ENCODE measurements around the gene TRIO. TPM values are rescaled to one million over a fixed set of nuclear protein-coding genes. Genes with fewer than 3 reads are reported as not detected.

The TRIO gene
- total and polyA plus RNA-seq, 2 of the 8 experiments (the other 6 are each of a cell fraction or from before 2014, with no cell fraction given), result 35.1 to 69.1 TPM

DNA sequence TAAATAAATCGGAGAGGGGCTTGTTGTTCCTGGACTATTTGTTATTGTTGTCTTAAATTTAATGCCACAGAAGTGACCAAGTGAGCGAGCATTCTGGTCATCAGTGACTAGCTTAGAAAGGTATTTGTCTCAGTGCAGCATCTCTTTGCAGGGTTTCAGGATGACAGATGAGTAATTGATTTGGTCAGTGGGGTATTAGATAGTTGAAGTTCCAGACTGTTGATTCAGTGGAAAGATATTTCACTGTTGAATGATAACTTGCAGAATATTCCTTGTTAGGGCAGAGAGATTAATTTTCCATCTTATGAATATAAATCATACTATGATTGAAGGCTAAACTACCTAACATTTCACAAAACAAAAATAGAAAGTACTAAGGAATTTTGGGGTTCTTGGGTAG lies 122.4 kb downstream of the TRIO start (continued):
- no peak for TF ChIP-seq NRF1 (IDR thresholded peaks at IDR 0.05; ENCODE audit: low read depth, low read length)
- TF ChIP-seq KDM5A (IDR thresholded peaks at IDR 0.05; ENCODE audit: low read length), result no peak
- TF ChIP-seq, protein P1, sequence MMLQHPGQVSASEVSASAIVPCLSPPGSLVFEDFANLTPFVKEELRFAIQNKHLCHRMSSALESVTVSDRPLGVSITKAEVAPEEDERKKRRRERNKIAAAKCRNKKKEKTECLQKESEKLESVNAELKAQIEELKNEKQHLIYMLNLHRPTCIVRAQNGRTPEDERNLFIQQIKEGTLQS (IDR thresholded peaks at IDR 0.05; ENCODE audit: insufficient read depth, low read depth, low read length), result no peak
- TF ChIP-seq SIN3A (conservative IDR thresholded peaks at IDR 0.05 in 1 of 2, IDR thresholded peaks at IDR 0.05 in 1 of 2; ENCODE audit: low read depth in 1 of 2, low read length in 2 of 2), result no peak
- TF ChIP-seq CTBP2 (IDR thresholded peaks at IDR 0.05; ENCODE audit: borderline replicate concordance, insufficient read depth, insufficient read length, low read length), result no peak
